ENCODE data around the gene SMARCC2. TPM values are rescaled to one million over a fixed set of nuclear protein-coding genes. Genes with fewer than 3 reads are reported as not detected.
"Not testable (repeated sequence)": the region's sequence is repeated elsewhere in the genome, so short reads cannot be mapped to it uniquely, and the experiment has no call there.

The SMARCC2 gene
- total RNA-seq, 2 donors from 2014 or later, result 81.0 to 93.9 TPM

GRCh38 chr12:56157201-56158028 lies 31.9 kb downstream of the SMARCC2 start:
- peak; percentile 92 for DNase-seq (ENCODE audit: low spot score)
- intact Hi-C loops (cut with DNase I), result loop anchor here in 1 of 2 donors (2.0 kb wide), 1 partner anchor 33 kb away; no protein-coding TSS in a partner anchor

- DNase-seq (ENCODE audit: low spot score); intact Hi-C loops (cut with DNase I): not testable (repeated sequence)
Observed at GRCh38 chr12:56156464-56157200, 32.7 kb downstream of the SMARCC2 start.

GRCh38 chr12:56155256-56155845 lies 33.9 kb downstream of the SMARCC2 start:
- no peak for DNase-seq (ENCODE audit: low spot score)
- intact Hi-C loops (cut with DNase I), result no loop called here

- DNase-seq (ENCODE audit: low spot score), result no peak
- intact Hi-C loops (cut with DNase I), result no loop called here
Observed at GRCh38 chr12:56154818-56155217, 34.5 kb downstream of the SMARCC2 start.

- DNase-seq (ENCODE audit: low spot score), result no peak
- intact Hi-C loops (cut with DNase I), result no loop called here
Observed at GRCh38 chr12:56154246-56154771, 35.0 kb downstream of the SMARCC2 start.

GRCh38 chr12:56153678-56154065 lies 35.6 kb downstream of the SMARCC2 start:
- DNase-seq (ENCODE audit: low spot score), result no peak
- intact Hi-C loops (cut with DNase I), result no loop called here

GRCh38 chr12:56152756-56153677 lies 36.3 kb downstream of the SMARCC2 start:
- DNase-seq (ENCODE audit: low spot score), result no peak
- intact Hi-C loops (cut with DNase I), result no loop called here

GRCh38 chr12:56152132-56152755 lies 37.0 kb downstream of the SMARCC2 start, which contains the start of gene MYL6B:
TSS of gene MYL6B (plus strand) at chr12:56152587. CDS start at chr12:56153919, 1,332 bp downstream.
- DNase-seq (ENCODE audit: low spot score), result peak; percentile 99
- intact Hi-C loops (cut with DNase I), result no loop called here

- intact Hi-C loops (cut with DNase I), result no loop called here
- DNase-seq (ENCODE audit: low spot score), result no peak
Observed at GRCh38 chr12:56151672-56152131, 37.6 kb downstream of the SMARCC2 start.

GRCh38 chr12:56150563-56150962 lies 38.7 kb downstream of the SMARCC2 start:
- no peak for DNase-seq (ENCODE audit: low spot score)

GRCh38 chr12:56146492-56147460 lies 42.5 kb downstream of the SMARCC2 start:
- intact Hi-C loops (cut with DNase I), result no loop called here
- no peak for DNase-seq (ENCODE audit: low spot score)

More at GRCh38 chr12:56150563-56150962, 38.7 kb downstream of the SMARCC2 start:
- intact Hi-C loops (cut with DNase I), result no loop called here

GRCh38 chr12:56145217-56145616 lies 44.1 kb downstream of the SMARCC2 start:
- intact Hi-C loops (cut with DNase I), result no loop called here
- DNase-seq (ENCODE audit: low spot score), result no peak

GRCh38 chr12:56143870-56144269 lies 45.4 kb downstream of the SMARCC2 start:
- no peak for DNase-seq (ENCODE audit: low spot score)
- intact Hi-C loops (cut with DNase I), result no loop called here

- DNase-seq (ENCODE audit: low spot score), result no peak
- intact Hi-C loops (cut with DNase I), result no loop called here
Observed at GRCh38 chr12:56143217-56143616, 46.1 kb downstream of the SMARCC2 start.

GRCh38 chr12:56141946-56142784 lies 47.1 kb downstream of the SMARCC2 start:
- intact Hi-C loops (cut with DNase I), result no loop called here

More at GRCh38 chr12:56141946-56142784, 47.1 kb downstream of the SMARCC2 start:
- DNase-seq (ENCODE audit: low spot score), result no peak
